Central memory CD8-positive, alpha-beta T cell (primary cell): Measurements from ENCODE around the gene ZFHX2.
A peak's percentile ranks its signal among the peaks of the same experiment; 100 is the strongest.

Experiments used
- ATAC-seq: fragments of 150-1000 bp; cut with Tn5 transposase; replicated peaks from 2 replicates; pipeline ENCODE4 v1.10.0; 2022; ENCODE audit warnings: mild to moderate bottlenecking, moderate FRiP score, moderate number of reproducible peaks; ENCODE audit not compliant: poor library complexity, severe bottlenecking; ENCODE audit errors: extremely low read depth
- DNase-seq, 2 donors: peaks; one replicate each; pipeline ENCODE4 v3.0.0; 2021; ENCODE audit warnings: low spot score in 2 of 2
- H3K27ac Mint-ChIP-seq: one replicate; pipeline ENCODE4 v1.8.0; 2022; ENCODE audit warnings: low read depth, mild to moderate bottlenecking, moderate library complexity, mixed read lengths
- H3K27me3 Mint-ChIP-seq: one replicate; pipeline ENCODE4 v1.8.0; 2022; ENCODE audit warnings: mixed read lengths
- H3K36me3 Mint-ChIP-seq: one replicate; pipeline ENCODE4 v1.8.0; 2022; ENCODE audit warnings: mild to moderate bottlenecking, moderate library complexity, mixed read lengths; ENCODE audit not compliant: insufficient read depth
- H3K4me1 Mint-ChIP-seq: one replicate; pipeline ENCODE4 v1.8.0; 2022; ENCODE audit warnings: mixed read lengths
- H3K4me3 Mint-ChIP-seq: one replicate; pipeline ENCODE4 v1.8.0; 2022; ENCODE audit warnings: mild to moderate bottlenecking, moderate library complexity, mixed read lengths
- H3K9me3 Mint-ChIP-seq: one replicate; pipeline ENCODE4 v1.8.0; 2022; ENCODE audit warnings: mixed read lengths

Gene ZFHX2

DNA sequence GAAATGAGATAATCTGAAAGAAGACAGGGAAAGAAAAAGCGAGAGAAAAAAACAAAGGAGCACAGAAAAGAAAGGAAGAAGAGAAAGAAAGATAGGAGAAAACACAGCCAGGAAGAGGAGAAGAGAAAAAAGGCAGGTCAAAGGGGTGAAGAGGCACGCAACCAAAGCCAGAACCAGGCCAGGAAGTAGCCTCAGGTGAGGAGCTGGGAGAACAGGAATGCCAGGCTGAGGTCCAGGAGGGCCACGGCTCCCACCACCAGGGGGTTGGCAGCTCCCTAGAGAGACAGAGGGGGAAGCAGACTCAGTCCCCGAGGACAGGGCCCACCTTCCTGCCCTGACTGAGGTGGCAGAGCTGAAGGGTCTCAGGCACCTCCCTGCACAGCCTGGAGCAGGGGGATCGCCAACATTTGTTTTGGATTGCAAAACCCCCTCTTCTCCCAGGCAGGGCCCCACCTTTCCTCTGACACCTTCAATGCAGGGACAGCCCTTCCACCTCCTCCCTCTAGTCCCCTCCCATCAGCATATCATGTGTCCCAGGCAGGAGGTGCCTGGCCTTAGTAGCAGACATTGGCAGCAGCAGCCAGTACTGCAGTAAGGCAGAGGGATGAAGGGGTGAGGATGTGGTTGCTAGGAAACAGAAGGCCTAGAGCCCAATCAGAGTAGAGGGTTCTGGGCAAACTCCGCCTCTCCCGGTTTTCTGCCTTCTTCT is 18.0 kb upstream of the ZFHX2 start:
- H3K4me3 Mint-ChIP-seq, result no peak overlapping the region
- H3K27ac Mint-ChIP-seq, result peak overlapping the region; percentile 75
- H3K9me3 Mint-ChIP-seq, result no peaks in the 10 kb centered on the region
- no peak for DNase-seq
- peaks cover 8% of the 10 kb centered on the region for H3K36me3 Mint-ChIP-seq
- peaks cover 20% of the 10 kb centered on the region for H3K27me3 Mint-ChIP-seq
- peaks cover 23% of the 10 kb centered on the region for H3K4me1 Mint-ChIP-seq
- ATAC-seq, result no peak

DNA sequence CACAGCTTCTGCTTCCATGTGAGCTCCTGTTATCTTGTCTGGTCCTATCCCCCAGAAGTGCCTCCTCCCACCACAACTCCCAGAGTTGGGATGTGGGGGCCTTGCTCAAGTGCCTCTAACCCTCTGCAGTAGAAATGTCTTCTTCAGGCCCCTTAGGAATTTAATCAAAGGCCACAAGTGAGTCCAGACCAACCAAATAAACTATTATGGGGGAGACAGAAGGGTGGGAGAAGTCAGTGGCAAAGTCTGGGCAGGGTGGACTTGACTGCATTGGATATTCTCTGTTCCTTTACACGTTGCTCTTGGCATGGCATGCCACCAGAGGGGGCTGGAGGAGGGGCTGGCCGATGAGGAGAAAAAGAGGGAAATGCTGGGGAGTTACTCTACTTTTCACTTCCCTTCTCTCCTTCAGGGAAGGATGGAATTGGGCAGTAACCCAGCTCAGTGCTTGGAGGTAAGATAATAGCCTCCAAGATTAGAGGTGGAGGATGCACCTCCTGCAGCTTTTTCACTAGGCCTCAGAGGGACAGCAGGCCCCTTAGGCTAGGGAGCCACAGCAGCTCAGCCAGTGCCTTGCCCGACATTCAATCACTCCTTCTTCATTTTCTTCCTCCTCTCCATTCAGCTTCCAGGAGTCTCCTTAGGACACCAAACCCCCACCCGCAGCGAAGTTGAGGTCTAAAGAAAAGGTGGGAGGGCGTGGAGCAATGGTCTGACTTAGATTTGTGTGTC is 17.2 kb upstream of the ZFHX2 start:
- peak overlapping the region; percentile 97 for H3K27ac Mint-ChIP-seq
- peaks cover 10% of the 10 kb centered on the region for H3K36me3 Mint-ChIP-seq
- DNase-seq, result no peak
- no peaks in the 10 kb centered on the region for H3K9me3 Mint-ChIP-seq
- peak overlapping the region; percentile 98 for H3K4me3 Mint-ChIP-seq
- peaks cover 20% of the 10 kb centered on the region for H3K27me3 Mint-ChIP-seq
- peaks cover 30% of the 10 kb centered on the region for H3K4me1 Mint-ChIP-seq
- no peak for ATAC-seq

DNA sequence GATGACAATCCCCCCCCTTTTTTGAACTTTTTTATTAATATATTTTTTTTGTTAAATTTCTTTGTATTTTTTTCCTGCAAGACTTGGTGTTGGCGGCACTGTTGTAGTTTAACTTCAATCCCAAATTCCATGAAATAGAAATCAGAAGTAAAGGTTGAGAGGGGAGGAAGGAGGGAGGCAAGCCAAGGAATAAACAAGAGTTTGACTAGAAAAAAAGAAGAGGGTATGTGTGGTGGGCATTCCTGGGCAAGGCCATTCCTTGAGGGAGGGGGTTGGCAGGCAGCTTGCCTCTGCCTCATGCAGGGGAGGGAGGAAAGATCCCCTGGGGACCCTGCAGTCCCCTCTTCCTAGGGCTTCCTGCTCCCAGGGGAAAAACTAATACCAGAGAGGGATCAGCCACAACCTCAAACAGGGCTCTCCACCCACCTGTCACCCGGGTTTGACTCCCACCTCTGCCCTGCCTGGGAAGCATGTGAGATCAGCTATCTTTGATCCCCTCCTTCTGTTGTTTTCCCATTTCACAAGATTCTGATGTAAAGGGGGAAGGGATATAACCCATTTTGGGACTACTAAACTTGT is 16.5 kb upstream of the ZFHX2 start:
- Mint-ChIP-seq H3K9me3 (no peaks in the 10 kb centered on the region), H3K27me3 (peaks cover 16% of the 10 kb centered on the region), H3K36me3 (peaks cover 12% of the 10 kb centered on the region), H3K4me1 (peaks cover 31% of the 10 kb centered on the region), H3K27ac (peak overlapping the region; percentile 97), H3K4me3 (peak overlapping the region; percentile 98)
- no peak for ATAC-seq
- DNase-seq, result no peak

DNA sequence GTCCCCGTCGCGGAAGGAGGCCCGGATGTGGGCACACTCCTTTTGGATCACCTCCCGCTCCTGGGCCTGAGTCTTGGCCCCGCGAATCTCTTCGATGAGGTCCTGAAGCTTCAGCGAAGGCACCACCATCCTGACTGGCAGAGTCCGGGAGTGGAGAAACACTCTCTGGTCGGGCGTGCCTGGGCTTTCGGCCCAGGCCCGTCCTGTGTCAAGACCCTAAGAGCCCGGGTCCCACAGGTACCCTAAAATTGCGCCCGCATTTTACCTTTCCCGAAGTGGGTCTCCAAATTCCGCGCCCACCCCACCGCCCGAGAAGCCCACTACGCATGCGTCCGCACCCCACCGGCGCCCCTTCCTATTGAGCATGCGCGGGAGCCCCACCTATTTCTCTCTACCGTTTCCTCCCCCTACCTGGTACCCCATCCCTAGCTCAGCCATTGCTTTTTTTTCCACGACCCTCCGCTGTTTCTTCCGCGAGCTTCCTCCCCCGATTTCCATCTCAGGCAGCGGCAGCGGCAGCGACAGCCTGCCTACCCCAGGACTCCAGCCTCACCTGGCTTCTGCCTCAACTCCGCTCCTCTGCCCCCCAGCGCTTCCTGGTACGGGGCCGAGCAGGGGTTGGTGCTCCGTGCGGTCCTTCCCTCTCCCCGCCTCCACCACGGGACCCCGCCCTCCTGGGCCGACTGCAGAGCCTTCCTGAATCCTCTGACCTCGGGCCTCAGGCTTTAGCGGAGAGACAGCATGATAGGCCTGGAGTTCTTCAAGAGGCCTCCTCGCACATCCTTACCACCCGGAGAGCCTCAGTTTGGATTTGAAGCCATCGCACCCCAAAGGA is 15.8 kb upstream of the ZFHX2 start, which contains the start of gene AP1G2:
AP1G2 (minus strand) TSS at position 606 of the 835 bp plus-strand sequence; CDS start at position 129, 477 bp downstream.
- Mint-ChIP-seq H3K4me1 (peaks cover 31% of the 10 kb centered on the region), H3K27ac (peak within 1 kb of the TSS; percentile 97), H3K27me3 (peaks cover 9% of the 10 kb centered on the region), H3K36me3 (peaks cover 16% of the 10 kb centered on the region), H3K4me3 (peak within 1 kb of the TSS; percentile 98), H3K9me3 (no peaks in the 10 kb centered on the region)
- DNase-seq (peak; percentile 58 to 71), ATAC-seq (peak; percentile 95)

DNA sequence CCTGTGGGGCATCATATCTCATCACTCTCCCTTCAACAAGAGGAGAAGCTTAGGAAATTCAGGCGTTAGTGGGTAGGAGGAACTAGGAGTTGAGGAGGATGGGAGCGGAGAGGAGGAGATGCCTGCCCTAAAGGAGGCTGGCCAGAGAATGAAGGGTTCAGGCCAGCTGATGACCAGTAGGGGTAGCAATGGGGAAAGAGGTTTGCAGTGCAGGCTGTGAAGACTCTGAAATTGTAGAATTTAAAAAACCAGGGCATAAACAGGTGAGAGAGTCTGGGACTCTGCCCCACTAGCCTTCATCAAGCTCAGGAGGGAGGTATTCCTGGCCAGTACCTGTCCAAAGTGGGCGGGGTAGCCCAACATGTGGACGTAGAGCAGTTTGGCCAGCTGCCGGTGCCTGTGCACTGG is 15.2 kb upstream of the ZFHX2 start:
- peak overlapping the region; percentile 97 for H3K27ac Mint-ChIP-seq
- peak overlapping the region; percentile 98 for H3K4me3 Mint-ChIP-seq
- H3K9me3 Mint-ChIP-seq, result no peaks in the 10 kb centered on the region
- ATAC-seq (no peak), DNase-seq (no peak)
- H3K4me1 Mint-ChIP-seq, result peaks cover 33% of the 10 kb centered on the region
- peaks cover 17% of the 10 kb centered on the region for H3K36me3 Mint-ChIP-seq
- H3K27me3 Mint-ChIP-seq, result peaks cover 3% of the 10 kb centered on the region

DNA sequence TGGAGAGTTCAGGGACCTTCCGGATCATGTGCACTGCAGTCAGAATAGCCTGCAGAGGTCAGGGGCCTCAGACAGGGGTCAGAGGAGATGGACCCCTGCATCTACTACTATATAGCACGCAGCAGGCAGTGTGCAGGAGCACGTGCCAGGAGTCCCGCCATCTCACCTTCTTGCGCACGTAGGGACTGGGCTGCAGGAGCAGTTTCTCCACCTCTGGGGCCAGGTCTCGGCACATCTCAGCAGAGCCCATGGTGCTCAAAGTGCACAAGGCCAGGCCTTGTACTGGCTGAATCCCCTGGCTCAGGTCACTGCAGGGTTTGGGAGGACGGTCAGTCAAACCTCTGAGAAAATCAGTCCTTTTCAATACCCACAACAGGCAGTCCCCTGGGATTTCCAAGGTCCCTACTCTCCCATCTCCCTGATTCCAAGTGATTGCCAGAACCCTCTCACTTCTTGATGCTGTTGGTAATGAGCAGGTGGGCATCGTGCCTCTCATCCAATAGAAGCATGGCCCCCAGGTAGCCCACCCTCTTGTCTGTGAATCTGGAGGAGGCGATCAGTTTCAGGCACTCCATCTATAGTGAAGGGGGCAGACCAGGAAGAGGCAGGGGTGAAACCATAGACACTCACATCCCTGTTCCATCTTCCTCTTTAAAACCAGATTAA is 14.7 kb upstream of the ZFHX2 start:
- ATAC-seq (no peak), DNase-seq (no peak)
- Mint-ChIP-seq H3K27me3 (no peaks in the 10 kb centered on the region), H3K9me3 (no peaks in the 10 kb centered on the region), H3K4me1 (peaks cover 37% of the 10 kb centered on the region), H3K27ac (peak overlapping the region; percentile 97), H3K36me3 (peaks cover 21% of the 10 kb centered on the region), H3K4me3 (peak overlapping the region; percentile 98)

DNA sequence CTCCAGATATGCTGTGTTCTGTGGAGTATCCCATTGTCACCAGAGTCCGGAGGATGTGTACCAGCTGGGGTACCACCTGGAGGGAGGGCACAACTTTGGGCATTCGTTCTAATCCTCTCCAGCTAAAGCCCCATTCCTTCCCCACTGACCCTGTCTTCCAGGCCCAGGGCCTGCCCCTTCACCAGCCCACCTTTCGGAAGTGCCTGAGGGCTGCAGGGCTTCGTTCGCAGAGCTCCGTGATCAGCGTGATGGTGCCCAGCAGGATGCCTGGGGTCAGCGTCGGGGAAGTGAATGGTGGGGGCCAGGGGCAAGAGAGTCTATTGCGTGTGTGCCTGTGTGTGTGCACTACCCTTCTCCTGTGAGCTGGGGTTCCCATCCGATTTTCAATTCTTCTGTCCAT is 14.1 kb upstream of the ZFHX2 start:
- peaks cover 37% of the 10 kb centered on the region for H3K4me1 Mint-ChIP-seq

DNA sequence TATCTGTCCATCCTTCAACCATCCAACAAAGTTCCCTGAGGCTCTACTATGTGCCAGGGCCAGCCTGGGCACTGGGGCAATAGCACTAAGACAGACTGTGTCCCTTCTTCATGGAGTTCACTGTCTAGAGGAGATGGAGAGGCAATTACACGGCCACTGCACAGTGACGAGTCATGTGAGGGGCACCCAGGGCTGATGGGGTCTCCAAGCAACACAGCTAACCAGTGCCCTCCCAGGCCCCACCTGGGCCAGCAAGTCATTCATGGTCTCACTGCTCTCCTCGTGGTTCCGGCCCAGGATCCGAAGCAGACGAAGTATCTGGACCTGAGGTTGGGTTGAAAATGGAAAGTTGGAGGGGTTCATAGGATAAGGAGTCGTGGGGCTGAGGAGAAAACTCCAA is 13.3 kb upstream of the ZFHX2 start:
- Mint-ChIP-seq H3K4me3 (no peak overlapping the region), H3K27ac (peak overlapping the region; percentile 67), H3K4me1 (peaks cover 42% of the 10 kb centered on the region), H3K9me3 (no peaks in the 10 kb centered on the region), H3K36me3 (peaks cover 28% of the 10 kb centered on the region), H3K27me3 (no peaks in the 10 kb centered on the region)
- ATAC-seq, result no peak
- no peak for DNase-seq

More for the DNA sequence above, 14.1 kb upstream of the ZFHX2 start:
- Mint-ChIP-seq H3K36me3 (peaks cover 25% of the 10 kb centered on the region), H3K4me3 (peak overlapping the region; percentile 18), H3K27ac (no peak overlapping the region), H3K27me3 (no peaks in the 10 kb centered on the region), H3K9me3 (no peaks in the 10 kb centered on the region)
- DNase-seq (no peak), ATAC-seq (no peak)

DNA sequence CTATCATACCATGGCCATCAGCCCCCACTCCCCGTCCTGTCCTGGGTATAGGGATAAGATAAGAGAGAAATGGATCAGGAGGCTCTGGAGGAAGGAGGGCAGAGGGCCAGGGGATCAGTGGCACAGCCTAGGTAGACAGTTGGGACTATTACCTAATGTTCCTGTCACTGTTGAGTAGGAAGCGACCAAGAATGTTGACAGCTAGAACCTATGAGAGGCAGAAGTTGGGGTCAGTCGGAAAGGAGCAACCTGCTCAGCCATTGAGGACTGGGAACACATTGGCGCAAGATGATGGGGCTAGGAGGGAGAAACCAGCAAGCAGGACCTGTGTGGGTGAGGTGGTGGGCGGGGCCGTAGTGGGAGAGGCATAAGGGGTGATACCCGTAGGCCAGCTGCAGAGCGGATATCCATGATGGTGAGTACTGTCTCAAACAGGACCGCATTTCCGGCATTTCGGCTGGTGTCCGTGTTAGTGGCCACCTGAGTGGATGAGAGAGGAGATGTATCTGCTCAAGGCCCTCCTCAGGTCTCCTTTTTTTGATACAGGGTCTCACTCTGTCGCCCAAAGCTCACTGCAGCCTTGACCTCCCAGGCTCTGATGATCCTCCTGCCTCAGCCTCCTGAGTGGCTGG is 12.7 kb upstream of the ZFHX2 start:
- ATAC-seq (no peak), DNase-seq (no peak)
- H3K27ac Mint-ChIP-seq, result no peak overlapping the region
- peaks cover 46% of the 10 kb centered on the region for H3K4me1 Mint-ChIP-seq
- H3K27me3 Mint-ChIP-seq, result no peaks in the 10 kb centered on the region
- peaks cover 28% of the 10 kb centered on the region for H3K36me3 Mint-ChIP-seq
- no peak overlapping the region for H3K4me3 Mint-ChIP-seq
- H3K9me3 Mint-ChIP-seq, result no peaks in the 10 kb centered on the region

DNA sequence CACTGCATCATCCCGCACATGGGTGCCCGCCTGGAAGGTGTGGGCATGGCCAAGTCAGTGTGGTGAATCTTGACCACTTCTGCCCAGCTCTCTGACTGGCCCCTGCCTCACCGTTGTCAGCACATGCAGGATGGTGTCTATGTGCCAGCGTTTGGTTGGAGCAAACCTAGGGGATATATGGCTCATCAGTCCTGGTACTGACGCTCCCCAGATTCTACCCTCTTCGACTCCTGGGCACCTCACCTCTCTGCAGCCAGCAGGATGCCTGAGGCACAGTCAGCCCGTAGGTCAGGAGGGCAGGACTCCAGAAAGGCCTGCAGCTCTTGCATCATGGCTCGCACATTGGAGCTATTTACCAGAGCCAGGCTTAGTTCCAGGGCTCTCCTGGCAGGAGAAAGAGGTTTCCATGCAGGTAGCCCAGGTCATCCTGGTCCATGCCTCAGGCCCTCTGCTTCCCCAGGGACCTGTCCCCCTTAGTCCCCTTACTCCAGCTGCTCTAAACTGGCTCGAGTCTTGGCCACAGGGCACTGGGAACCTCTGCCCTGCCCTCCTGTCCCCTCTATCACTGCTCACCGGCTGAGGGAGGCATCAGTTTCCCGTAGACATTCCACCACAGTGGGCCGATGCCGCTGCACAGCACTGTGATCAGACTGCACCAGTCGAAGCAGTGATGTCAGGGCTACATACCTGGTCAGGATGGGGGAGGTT is 12.1 kb upstream of the ZFHX2 start:
- Mint-ChIP-seq H3K27ac (peak overlapping the region; percentile 41), H3K9me3 (no peaks in the 10 kb centered on the region), H3K4me3 (no peak overlapping the region), H3K36me3 (peaks cover 27% of the 10 kb centered on the region), H3K4me1 (peaks cover 45% of the 10 kb centered on the region), H3K27me3 (no peaks in the 10 kb centered on the region)
- ATAC-seq (no peak), DNase-seq (no peak)

DNA sequence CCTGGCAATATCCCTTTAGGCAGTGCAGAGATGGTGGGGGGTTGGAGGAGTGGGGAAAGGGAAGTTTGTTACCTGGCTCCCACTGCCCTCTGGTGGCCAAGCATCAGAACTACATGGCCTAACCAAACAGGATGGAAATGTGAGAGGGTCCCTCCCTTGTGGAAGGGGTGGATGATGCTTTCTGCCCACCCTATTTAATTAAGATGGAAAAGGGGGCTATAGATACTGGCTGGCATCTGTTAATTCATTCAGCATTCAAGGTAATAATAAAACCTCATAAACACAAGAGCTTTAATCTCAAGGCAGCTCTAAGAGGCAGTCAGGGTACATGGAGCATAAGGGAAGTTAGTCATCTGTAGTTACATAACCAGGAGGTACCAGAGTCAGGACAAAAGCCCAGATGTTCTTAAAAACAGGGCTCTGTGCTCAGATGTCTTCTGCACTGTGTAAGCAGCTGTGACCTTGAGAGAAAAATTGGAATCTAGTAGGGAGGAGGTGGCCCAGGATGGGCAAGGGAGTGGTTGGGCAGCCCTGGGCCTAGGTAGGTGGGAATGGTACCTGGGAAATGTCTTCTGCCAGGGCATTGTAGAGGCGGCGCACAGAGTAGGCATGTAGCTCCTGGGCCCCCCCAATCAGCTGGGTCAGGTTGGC is 11.4 kb upstream of the ZFHX2 start:
- H3K27ac Mint-ChIP-seq, result peak overlapping the region; percentile 41
- peaks cover 26% of the 10 kb centered on the region for H3K36me3 Mint-ChIP-seq

More for the DNA sequence above, 11.4 kb upstream of the ZFHX2 start:
- peak; percentile 27 to 41 for DNase-seq
- Mint-ChIP-seq H3K4me3 (no peak overlapping the region), H3K4me1 (peaks cover 38% of the 10 kb centered on the region), H3K27me3 (no peaks in the 10 kb centered on the region), H3K9me3 (no peaks in the 10 kb centered on the region)
- no peak for ATAC-seq
